WERI-Rb-1 (cell line): ENCODE results near the gene CFAP47.
"Not testable (repeated sequence)": the region's sequence is repeated elsewhere in the genome, so short reads cannot be mapped to it uniquely, and the experiment has no call there.

Experiments used
- DNase-seq: peaks from one replicate; pipeline ENCODE4 v3.0.0-alpha.2; 2020
- H3K27ac ChIP-seq: fragments of 250-450 bp; sonication (Bioruptor Pico); 2 replicates; pipeline ENCODE4 v1.5.1; 2020; ENCODE audit warnings: mild to moderate bottlenecking, moderate library complexity
- H3K27me3 ChIP-seq: fragments of 250-450 bp; sonication (Bioruptor Pico); 2 replicates; pipeline ENCODE4 v1.5.1; 2021; ENCODE audit warnings: mild to moderate bottlenecking, low read depth, moderate library complexity; ENCODE audit not compliant: insufficient read depth, severe bottlenecking
- H3K36me3 ChIP-seq: fragments of 250-450 bp; sonication (Bioruptor Pico); 2 replicates; pipeline ENCODE4 v1.5.1; 2020; ENCODE audit warnings: mild to moderate bottlenecking, moderate library complexity
- H3K4me3 ChIP-seq: 2 replicates; pipeline ENCODE4 v1.5.1; 2011; ENCODE audit warnings: low read depth, mild to moderate bottlenecking, control low read depth, low read length
- H3K9me3 ChIP-seq: fragments of 250-450 bp; sonication (Bioruptor Pico); 2 replicates; pipeline ENCODE4 v1.5.1; 2021; ENCODE audit warnings: mild to moderate bottlenecking, moderate library complexity; ENCODE audit not compliant: severe bottlenecking
- CTCF ChIP-seq: IDR thresholded peaks from 2 replicates; pipeline ENCODE4 v1.5.1; 2011; ENCODE audit warnings: low read depth, mild to moderate bottlenecking, control low read depth, inconsistent platforms, low read length

The CFAP47 gene

GRCh38 chrX:36019125-36019524 lies 99.6 kb downstream of the CFAP47 start:
- no peaks in the 10 kb centered on the region for H3K36me3 ChIP-seq
- H3K4me3 ChIP-seq: no peak overlapping the region
- no peaks in the 10 kb centered on the region for H3K9me3 ChIP-seq
- no peaks in the 10 kb centered on the region for H3K27me3 ChIP-seq
- DNase-seq: no peak
- no peak for TF ChIP-seq CTCF
- H3K27ac ChIP-seq: no peak overlapping the region

GRCh38 chrX:36035550-36035949 lies 116.0 kb downstream of the CFAP47 start:
- no peak overlapping the region for H3K27ac ChIP-seq
- TF ChIP-seq CTCF: no peak
- no peak for DNase-seq
- H3K36me3 ChIP-seq: no peaks in the 10 kb centered on the region
- H3K4me3 ChIP-seq: no peak overlapping the region
- no peaks in the 10 kb centered on the region for H3K27me3 ChIP-seq
- no peaks in the 10 kb centered on the region for H3K9me3 ChIP-seq

- no peaks in the 10 kb centered on the region for H3K9me3 ChIP-seq
- H3K27ac ChIP-seq: no peak overlapping the region
- no peak for DNase-seq
- no peak for TF ChIP-seq CTCF
- no peaks in the 10 kb centered on the region for H3K27me3 ChIP-seq
- no peak overlapping the region for H3K4me3 ChIP-seq
- H3K36me3 ChIP-seq: no peaks in the 10 kb centered on the region
These were observed 143.2 kb downstream of the CFAP47 start for GRCh38 chrX:36062778-36063177.

- no peaks in the 10 kb centered on the region for H3K9me3 ChIP-seq
- no peaks in the 10 kb centered on the region for H3K36me3 ChIP-seq
- no peak overlapping the region for H3K4me3 ChIP-seq
- H3K27me3 ChIP-seq: no peaks in the 10 kb centered on the region
- no peak overlapping the region for H3K27ac ChIP-seq
- TF ChIP-seq CTCF: no peak
- DNase-seq: no peak
These were observed 151.5 kb downstream of the CFAP47 start for GRCh38 chrX:36071061-36071460.

GRCh38 chrX:36075009-36075408 lies 155.5 kb downstream of the CFAP47 start:
- H3K27me3 ChIP-seq, H3K27ac ChIP-seq, DNase-seq, H3K36me3 ChIP-seq, H3K9me3 ChIP-seq, H3K4me3 ChIP-seq: not testable (repeated sequence)

GRCh38 chrX:36083256-36083655 lies 163.7 kb downstream of the CFAP47 start:
- no peaks in the 10 kb centered on the region for H3K27me3 ChIP-seq
- no peak for DNase-seq
- H3K9me3 ChIP-seq: no peaks in the 10 kb centered on the region
- no peak overlapping the region for H3K27ac ChIP-seq
- no peak for TF ChIP-seq CTCF
- no peaks in the 10 kb centered on the region for H3K36me3 ChIP-seq
- no peak overlapping the region for H3K4me3 ChIP-seq
